ENCODE measurements around the gene RSRP1.

DNA sequence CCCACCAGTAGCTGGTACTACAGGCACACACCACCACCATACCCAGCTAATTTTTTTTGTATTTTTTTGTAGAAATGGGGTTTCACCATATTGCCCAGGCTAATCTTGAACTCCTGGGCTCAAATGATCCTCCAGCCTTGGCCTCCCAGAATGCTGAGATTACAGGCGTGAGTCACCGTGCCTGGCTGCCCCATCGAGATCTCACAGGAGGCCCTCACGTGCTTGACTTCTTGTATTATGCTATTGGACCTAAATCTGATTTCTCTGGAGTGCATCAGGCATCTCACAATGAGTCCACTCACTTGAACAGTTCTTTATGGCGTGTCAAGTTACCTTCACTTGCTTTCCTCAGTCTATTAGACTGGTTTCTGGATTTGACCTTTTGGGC, 9.3 kb upstream of the RSRP1 start:
- TF ChIP-seq, protein P1, sequence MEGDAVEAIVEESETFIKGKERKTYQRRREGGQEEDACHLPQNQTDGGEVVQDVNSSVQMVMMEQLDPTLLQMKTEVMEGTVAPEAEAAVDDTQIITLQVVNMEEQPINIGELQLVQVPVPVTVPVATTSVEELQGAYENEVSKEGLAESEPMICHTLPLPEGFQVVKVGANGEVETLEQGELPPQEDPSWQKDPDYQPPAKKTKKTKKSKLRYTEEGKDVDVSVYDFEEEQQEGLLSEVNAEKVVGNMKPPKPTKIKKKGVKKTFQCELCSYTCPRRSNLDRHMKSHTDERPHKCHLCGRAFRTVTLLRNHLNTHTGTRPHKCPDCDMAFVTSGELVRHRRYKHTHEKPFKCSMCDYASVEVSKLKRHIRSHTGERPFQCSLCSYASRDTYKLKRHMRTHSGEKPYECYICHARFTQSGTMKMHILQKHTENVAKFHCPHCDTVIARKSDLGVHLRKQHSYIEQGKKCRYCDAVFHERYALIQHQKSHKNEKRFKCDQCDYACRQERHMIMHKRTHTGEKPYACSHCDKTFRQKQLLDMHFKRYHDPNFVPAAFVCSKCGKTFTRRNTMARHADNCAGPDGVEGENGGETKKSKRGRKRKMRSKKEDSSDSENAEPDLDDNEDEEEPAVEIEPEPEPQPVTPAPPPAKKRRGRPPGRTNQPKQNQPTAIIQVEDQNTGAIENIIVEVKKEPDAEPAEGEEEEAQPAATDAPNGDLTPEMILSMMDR (IDR thresholded peaks at IDR 0.05), result no peak
- no peak for TF ChIP-seq POLR2A (IDR thresholded peaks at IDR 0.05)

Data from adrenal gland (tissue), 5 donors.